SK-N-SH treated with all-trans-retinoic acid at 6 μM for 48 hours (cell line): Measurements from ENCODE around the gene NRARP.

Source experiments
- ATAC-seq: fragments of 200-7000 bp; cut with Tn5 transposase; 3 replicates; pipeline ENCODE4 v1.9.1; 2020; ENCODE audit warnings: mild to moderate bottlenecking, moderate library complexity
- BACH2 ChIP-seq: fragments of 250-450 bp; sonication (Bioruptor Pico); IDR thresholded peaks from 2 replicates; pipeline ENCODE4 v1.9.0; 2021; ENCODE audit warnings: mild to moderate bottlenecking, borderline replicate concordance
- CREB5 ChIP-seq: fragments of 250-450 bp; sonication (Bioruptor Pico); IDR thresholded peaks from 2 replicates; pipeline ENCODE4 v1.5.1; 2020; ENCODE audit warnings: low read depth, mild to moderate bottlenecking, moderate library complexity
- CSDC2 ChIP-seq: fragments of 250-450 bp; sonication (Bioruptor Pico); IDR thresholded peaks from 2 replicates; pipeline ENCODE4 v1.5.0; 2020; ENCODE audit warnings: mild to moderate bottlenecking, moderate library complexity
- ESRRG ChIP-seq: fragments of 250-450 bp; sonication (Bioruptor Pico); IDR thresholded peaks from 2 replicates; pipeline ENCODE4 v1.6.1; 2021; ENCODE audit warnings: mild to moderate bottlenecking
- GLIS3 ChIP-seq: fragments of 250-450 bp; sonication (Bioruptor Pico); IDR thresholded peaks from 2 replicates; pipeline ENCODE4 v1.5.0; 2020; ENCODE audit warnings: mild to moderate bottlenecking, moderate library complexity
- ISL1 ChIP-seq: fragments of 250-450 bp; sonication (Bioruptor Pico); IDR thresholded peaks from 2 replicates; pipeline ENCODE4 v2.1.2; 2022; ENCODE audit warnings: mild to moderate bottlenecking, moderate library complexity
- OSR1 ChIP-seq: fragments of 250-450 bp; sonication (Bioruptor Pico); IDR thresholded peaks from 2 replicates; pipeline ENCODE4 v1.8.0; 2022; ENCODE audit warnings: moderate library complexity, mild to moderate bottlenecking, inconsistent platforms
- POU6F1 ChIP-seq: fragments of 250-450 bp; sonication (Bioruptor Pico); IDR thresholded peaks from 2 replicates; pipeline ENCODE4 v1.8.0; 2021; ENCODE audit warnings: low read depth, mild to moderate bottlenecking, moderate library complexity, borderline replicate concordance
- PPARA ChIP-seq: fragments of 250-450 bp; sonication (Bioruptor Pico); IDR thresholded peaks from 2 replicates; pipeline ENCODE4 v1.5.0; 2020; ENCODE audit warnings: mild to moderate bottlenecking, borderline replicate concordance
- RARB ChIP-seq: fragments of 250-450 bp; sonication (Bioruptor Pico); IDR thresholded peaks from 2 replicates; pipeline ENCODE4 v1.8.0; 2021; ENCODE audit warnings: mild to moderate bottlenecking, moderate library complexity
- SNAI2 ChIP-seq: fragments of 250-450 bp; sonication (Bioruptor Pico); IDR thresholded peaks from 2 replicates; pipeline ENCODE4 v1.5.0; 2020; ENCODE audit warnings: mild to moderate bottlenecking, moderate library complexity
- TCF4 ChIP-seq: fragments of 250-450 bp; sonication (Bioruptor Pico); IDR thresholded peaks from 2 replicates; pipeline ENCODE4 v1.8.0; 2021; ENCODE audit warnings: mild to moderate bottlenecking, moderate library complexity, borderline replicate concordance
- TOX ChIP-seq: fragments of 250-450 bp; sonication (Bioruptor Pico); IDR thresholded peaks from 2 replicates; pipeline ENCODE4 v1.8.0; 2021; ENCODE audit warnings: mild to moderate bottlenecking, moderate library complexity, borderline replicate concordance
- ZC3H10 ChIP-seq: fragments of 250-450 bp; sonication (Bioruptor Pico); IDR thresholded peaks from 2 replicates; pipeline ENCODE4 v1.5.1; 2021; ENCODE audit warnings: mild to moderate bottlenecking, moderate library complexity
- ZFP3 ChIP-seq: fragments of 250-450 bp; sonication (Bioruptor Pico); IDR thresholded peaks from 2 replicates; pipeline ENCODE4 v1.5.0; 2020; ENCODE audit warnings: mild to moderate bottlenecking, moderate library complexity
- ZFP30 ChIP-seq: fragments of 450-650 bp; formaldehyde crosslinking; IDR thresholded peaks from 2 replicates; pipeline ENCODE4 v1.5.0; 2022; ENCODE audit warnings: mild to moderate bottlenecking, moderate library complexity
- ZNF565 ChIP-seq: fragments of 450-650 bp; formaldehyde crosslinking; conservative IDR thresholded peaks from 2 replicates; pipeline ENCODE4 v1.5.0; 2020; ENCODE audit warnings: low read depth, mild to moderate bottlenecking, moderate library complexity
- ZNF70 ChIP-seq: fragments of 450-650 bp; formaldehyde crosslinking; IDR thresholded peaks from 2 replicates; pipeline ENCODE4 v1.5.0; 2020; ENCODE audit warnings: mild to moderate bottlenecking, moderate library complexity
- ZNF8 ChIP-seq: fragments of 450-650 bp; formaldehyde crosslinking; IDR thresholded peaks from 2 replicates; pipeline ENCODE4 v1.5.0; 2020; ENCODE audit warnings: mild to moderate bottlenecking, moderate library complexity
- TF ChIP-seq, protein P1 (sequence below): fragments of 250-450 bp; sonication (Bioruptor Pico); IDR thresholded peaks from 2 replicates; pipeline ENCODE4 v1.8.0; 2020; ENCODE audit warnings: mild to moderate bottlenecking, moderate library complexity, borderline replicate concordance
- TF ChIP-seq, protein P2 (sequence below): fragments of 250-450 bp; sonication (Bioruptor Pico); IDR thresholded peaks from 2 replicates; pipeline ENCODE4 v1.5.1; 2021; ENCODE audit warnings: mild to moderate bottlenecking, moderate library complexity

NRARP gene

DNA sequence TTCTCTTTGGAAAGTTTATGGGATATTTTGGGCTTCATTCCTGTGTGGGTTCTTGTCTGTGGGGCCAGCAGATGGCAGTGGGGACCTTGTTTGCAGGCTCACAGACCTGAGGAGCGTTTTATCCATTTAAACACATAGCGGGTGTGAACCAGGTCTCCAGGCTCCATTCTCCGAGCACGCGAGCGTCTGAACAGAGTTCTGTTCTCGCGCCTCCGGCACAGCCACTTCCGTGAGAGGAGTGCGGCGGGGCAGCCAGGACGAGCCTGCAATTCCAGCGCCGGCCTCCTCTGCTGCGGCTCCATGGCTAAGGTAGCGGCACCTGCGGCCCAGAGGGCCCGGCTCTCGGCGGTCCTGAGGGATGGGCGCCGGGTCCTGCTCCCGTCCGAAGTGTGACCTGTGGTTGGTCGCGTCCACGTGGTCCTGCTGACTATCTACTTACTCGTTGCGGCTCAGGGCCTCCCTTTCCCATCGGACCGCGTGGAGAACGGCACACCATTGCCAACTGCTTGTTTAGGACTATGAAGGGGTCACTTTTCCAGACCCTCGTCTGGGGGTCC is 7.3 kb downstream of the NRARP start:
- TF ChIP-seq, protein P1, sequence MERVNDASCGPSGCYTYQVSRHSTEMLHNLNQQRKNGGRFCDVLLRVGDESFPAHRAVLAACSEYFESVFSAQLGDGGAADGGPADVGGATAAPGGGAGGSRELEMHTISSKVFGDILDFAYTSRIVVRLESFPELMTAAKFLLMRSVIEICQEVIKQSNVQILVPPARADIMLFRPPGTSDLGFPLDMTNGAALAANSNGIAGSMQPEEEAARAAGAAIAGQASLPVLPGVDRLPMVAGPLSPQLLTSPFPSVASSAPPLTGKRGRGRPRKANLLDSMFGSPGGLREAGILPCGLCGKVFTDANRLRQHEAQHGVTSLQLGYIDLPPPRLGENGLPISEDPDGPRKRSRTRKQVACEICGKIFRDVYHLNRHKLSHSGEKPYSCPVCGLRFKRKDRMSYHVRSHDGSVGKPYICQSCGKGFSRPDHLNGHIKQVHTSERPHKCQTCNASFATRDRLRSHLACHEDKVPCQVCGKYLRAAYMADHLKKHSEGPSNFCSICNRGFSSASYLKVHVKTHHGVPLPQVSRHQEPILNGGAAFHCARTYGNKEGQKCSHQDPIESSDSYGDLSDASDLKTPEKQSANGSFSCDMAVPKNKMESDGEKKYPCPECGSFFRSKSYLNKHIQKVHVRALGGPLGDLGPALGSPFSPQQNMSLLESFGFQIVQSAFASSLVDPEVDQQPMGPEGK (CRISPR knock-in tag): no peak
- TF ChIP-seq POU6F1 (CRISPR knock-in tag) (no peak), CSDC2 (CRISPR knock-in tag) (no peak), RARB (CRISPR knock-in tag) (no peak), PPARA (CRISPR knock-in tag) (no peak), ZNF70 (CRISPR knock-in tag) (no peak), CREB5 (CRISPR knock-in tag) (no peak), ZNF8 (CRISPR knock-in tag) (no peak), OSR1 (no peak), GLIS3 (no peak), ZFP30 (CRISPR knock-in tag) (no peak), ZC3H10 (CRISPR knock-in tag) (no peak)
- ATAC-seq: peak; percentile 63

DNA sequence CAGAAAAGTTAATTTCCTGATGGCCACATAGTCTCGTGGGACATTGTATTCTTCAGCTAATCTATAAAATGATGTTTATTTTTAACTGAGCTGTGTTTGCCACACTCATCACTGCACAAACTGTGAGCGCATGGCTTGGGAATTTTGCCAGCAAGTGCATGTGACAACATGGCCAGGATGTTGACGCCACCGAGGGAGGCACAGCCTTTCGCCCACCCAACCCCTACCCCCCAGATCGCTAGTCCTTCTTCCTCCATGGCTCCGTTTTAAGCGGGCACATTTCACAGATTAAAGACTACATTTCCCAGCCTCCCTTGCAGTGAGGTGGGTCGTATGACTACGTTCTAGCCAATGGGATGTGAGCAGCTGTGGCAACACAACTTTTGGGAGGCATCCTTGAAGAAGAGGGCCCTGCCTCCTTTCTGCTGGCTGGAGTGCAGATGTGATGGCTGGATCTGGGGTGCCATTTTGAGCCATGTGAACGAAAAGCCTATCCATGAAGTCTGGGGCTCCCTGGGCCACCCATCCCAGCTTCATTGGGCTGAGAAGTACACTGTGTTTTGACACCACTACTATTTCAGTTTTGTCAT is 7.9 kb downstream of the NRARP start:
- ATAC-seq: peak; percentile 65
- TF ChIP-seq, protein P2, sequence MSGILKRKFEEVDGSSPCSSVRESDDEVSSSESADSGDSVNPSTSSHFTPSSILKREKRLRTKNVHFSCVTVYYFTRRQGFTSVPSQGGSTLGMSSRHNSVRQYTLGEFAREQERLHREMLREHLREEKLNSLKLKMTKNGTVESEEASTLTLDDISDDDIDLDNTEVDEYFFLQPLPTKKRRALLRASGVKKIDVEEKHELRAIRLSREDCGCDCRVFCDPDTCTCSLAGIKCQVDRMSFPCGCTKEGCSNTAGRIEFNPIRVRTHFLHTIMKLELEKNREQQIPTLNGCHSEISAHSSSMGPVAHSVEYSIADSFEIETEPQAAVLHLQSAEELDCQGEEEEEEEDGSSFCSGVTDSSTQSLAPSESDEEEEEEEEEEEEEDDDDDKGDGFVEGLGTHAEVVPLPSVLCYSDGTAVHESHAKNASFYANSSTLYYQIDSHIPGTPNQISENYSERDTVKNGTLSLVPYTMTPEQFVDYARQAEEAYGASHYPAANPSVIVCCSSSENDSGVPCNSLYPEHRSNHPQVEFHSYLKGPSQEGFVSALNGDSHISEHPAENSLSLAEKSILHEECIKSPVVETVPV: no peak
- TF ChIP-seq POU6F1 (CRISPR knock-in tag) (no peak), PPARA (CRISPR knock-in tag) (no peak), ZC3H10 (CRISPR knock-in tag) (no peak), ZFP3 (CRISPR knock-in tag) (no peak), ZNF565 (CRISPR knock-in tag) (no peak), ZNF70 (CRISPR knock-in tag) (no peak), RARB (CRISPR knock-in tag) (no peak), ZFP30 (CRISPR knock-in tag) (no peak), TOX (CRISPR knock-in tag) (no peak), SNAI2 (CRISPR knock-in tag) (no peak), CSDC2 (CRISPR knock-in tag) (no peak), GLIS3 (no peak)
- TF ChIP-seq, all 23 proteins: peak for 0

DNA sequence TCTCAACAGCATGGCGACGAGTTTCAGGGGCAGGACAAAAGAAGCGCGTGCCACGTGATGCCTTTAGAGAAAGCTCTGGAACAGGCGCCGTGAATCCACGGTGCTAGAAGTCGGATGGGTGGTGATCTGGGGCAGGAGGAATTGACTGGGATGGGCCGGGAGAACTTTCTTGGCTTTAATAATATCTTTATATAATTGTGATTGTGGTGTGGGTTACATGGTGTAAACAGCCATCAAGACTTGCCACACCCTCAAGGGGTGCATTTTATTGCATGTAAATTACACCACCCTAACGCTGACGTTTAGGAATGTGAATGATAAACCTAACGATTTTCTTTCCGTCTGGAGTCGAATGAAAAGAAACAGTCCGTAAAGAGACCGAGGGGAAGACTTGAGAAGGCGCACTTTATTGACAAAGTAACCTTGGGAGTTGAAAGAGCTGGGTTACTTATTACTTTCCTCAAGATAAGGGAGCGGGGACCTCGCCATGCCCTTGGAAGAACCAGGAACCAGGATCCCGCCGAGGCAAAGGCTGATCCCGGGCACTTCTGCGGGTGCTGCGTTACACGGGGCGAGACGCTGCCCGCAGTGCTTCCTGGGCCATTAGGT is 8.5 kb downstream of the NRARP start:
- TF ChIP-seq, protein P1 (CRISPR knock-in tag): no peak
- no peak for TF ChIP-seq CREB5 (CRISPR knock-in tag)
- TF ChIP-seq ZNF70 (CRISPR knock-in tag): no peak
- TF ChIP-seq TCF4: no peak
- no peak for TF ChIP-seq ISL1 (CRISPR knock-in tag)
- TF ChIP-seq ZFP3 (CRISPR knock-in tag): no peak
- TF ChIP-seq PPARA (CRISPR knock-in tag): no peak
- TF ChIP-seq ESRRG: no peak
- no peak for TF ChIP-seq ZNF8 (CRISPR knock-in tag)
- TF ChIP-seq SNAI2 (CRISPR knock-in tag): no peak
- TF ChIP-seq RARB (CRISPR knock-in tag): no peak
- no peak for TF ChIP-seq TOX (CRISPR knock-in tag)
- no peak for TF ChIP-seq GLIS3
- no peak for TF ChIP-seq BACH2 (CRISPR knock-in tag)
- no peak for TF ChIP-seq ZFP30 (CRISPR knock-in tag)

More for the DNA sequence above, 8.5 kb downstream of the NRARP start:
- no peak for ATAC-seq
